Activated CD8-positive, alpha-beta memory T cell treated with anti-CD3 and anti-CD28 coated beads for 24 hours (primary cell): ENCODE data around the gene HAPSTR1.
"Not testable (repeated sequence)": the region's sequence is repeated elsewhere in the genome, so short reads cannot be mapped to it uniquely, and the experiment has no call there.

ENCODE experiments used
- DNase-seq: peaks from one replicate; pipeline ENCODE4 v3.0.0-alpha.2; 2020

The HAPSTR1 gene, protein sequence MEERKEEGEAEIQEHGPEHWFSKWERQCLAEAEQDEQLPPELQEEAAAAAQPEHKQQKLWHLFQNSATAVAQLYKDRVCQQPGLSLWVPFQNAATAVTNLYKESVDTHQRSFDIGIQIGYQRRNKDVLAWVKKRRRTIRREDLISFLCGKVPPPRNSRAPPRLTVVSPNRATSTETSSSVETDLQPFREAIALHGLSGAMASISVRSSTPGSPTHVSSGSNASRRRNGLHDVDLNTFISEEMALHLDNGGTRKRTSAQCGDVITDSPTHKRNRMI

GRCh38 chr16:9090960-9091866, at the start of gene HAPSTR1:
HAPSTR1 (plus strand) TSS chr16:9091644; CDS start chr16:9092045, 401 bp downstream.
- DNase-seq, result peak; percentile 97

DNA sequence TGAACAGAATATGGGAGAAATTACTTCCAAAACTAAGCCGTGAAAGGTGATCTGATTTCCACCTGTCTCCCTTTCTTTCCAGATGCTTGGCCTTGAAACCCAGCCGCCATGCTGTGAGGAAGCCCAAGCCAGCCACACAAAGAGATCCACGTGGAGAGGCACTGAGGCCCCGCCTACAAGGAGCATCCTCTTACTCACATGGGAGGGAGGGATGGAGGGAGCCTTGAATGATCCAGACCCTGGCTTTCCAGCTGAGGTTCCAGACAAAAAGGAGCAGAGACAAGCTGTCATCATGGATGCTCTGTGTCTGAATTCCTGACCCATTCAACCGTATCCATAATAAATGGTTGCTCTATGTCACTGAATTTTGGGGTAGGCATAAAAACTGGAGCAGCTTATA, 48.9 kb upstream of the HAPSTR1 start:
- DNase-seq, result no peak

DNA sequence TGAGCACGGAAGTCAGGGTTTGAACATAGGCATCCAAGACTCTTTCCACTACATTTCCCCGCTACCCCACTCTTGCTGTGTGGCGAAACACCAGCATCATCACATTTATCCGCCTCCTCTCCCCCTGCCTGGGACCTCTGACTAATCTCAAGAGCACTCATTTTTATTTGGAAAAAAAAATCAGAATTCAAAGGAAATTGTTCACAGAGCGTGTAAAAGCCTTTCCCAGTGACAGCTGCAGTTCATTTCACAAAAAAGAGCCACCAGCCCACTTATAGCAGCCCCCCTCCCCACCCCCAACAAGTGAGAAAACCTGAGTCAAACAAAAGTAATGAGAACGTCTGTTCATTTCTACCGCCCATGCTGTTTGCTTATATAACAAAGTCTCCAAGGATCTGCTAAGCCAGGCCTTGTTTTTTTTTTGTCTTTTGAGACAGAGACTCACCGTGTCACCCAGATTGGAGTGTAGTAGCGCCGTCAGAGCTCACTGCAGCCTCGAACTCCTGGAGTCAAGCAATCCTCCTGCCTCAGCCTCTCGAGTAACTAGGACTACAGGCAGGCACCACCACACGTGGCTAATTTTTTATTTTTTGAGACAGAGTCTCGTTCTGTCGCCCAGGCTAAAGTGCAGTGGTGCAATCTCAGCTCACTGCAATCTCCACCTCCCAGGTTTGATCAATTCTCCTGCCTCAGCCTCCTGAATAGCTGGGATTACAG, 48.3 kb upstream of the HAPSTR1 start:
- DNase-seq, result no peak

GRCh38 chr16:9045562-9045961, 45.9 kb upstream of the HAPSTR1 start:
- not testable (repeated sequence) for DNase-seq

GRCh38 chr16:9046667-9047055, 44.8 kb upstream of the HAPSTR1 start:
- DNase-seq, result no peak

DNA sequence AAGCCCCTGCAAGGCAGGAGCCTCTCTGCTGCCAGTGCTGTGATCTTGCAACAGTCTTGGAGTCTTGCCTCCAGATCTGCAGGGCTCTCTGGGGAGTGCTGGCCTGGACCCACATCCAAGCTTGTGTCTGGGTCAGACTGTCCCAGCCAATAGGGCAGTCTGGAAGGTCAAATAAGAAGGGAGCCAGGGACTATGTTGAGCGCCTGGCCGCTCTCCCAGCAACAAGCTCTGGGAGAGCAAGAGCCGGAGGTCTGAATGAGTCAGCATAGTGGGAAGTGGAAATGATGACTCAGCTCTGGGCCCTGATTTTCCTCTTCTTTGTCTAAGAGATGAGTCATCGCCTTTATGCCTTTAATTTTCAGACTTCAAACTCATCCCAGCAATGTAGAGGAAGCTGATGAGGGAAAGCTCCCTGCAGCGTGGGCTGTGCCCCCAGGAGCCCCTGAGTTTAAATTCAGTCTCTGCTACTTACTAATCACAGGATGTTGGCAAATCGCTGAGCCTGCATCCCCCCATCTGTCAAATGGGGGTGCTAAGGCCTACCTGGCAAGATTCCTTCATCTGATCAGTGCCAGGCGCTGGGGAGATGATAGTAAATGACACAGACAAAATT, 43.6 kb upstream of the HAPSTR1 start:
- peak; percentile 77 for DNase-seq

- DNase-seq, result no peak
Observed at GRCh38 chr16:9048302-9048700, 43.1 kb upstream of the HAPSTR1 start.

DNA sequence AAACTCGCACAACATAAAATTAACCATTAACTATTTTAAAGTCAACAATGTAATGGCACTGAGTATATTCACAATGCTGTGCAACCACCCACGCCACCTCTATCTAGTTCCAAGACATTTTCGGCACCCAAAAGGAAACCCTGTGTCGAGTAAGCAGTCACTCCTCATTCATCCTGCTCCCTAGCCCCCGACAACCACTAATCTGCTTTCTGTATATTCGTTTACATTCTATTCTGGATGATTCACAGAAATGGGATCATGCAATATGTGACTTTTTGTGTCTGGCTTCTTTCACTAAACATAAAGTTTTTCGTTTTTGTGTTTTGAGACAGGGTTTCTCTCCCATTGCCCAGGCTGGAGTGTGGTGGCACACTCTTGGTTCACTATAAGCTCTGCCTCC, 42.2 kb upstream of the HAPSTR1 start:
- no peak for DNase-seq

- DNase-seq, result no peak
Observed at GRCh38 chr16:9050102-9050830, 41.2 kb upstream of the HAPSTR1 start.

DNA sequence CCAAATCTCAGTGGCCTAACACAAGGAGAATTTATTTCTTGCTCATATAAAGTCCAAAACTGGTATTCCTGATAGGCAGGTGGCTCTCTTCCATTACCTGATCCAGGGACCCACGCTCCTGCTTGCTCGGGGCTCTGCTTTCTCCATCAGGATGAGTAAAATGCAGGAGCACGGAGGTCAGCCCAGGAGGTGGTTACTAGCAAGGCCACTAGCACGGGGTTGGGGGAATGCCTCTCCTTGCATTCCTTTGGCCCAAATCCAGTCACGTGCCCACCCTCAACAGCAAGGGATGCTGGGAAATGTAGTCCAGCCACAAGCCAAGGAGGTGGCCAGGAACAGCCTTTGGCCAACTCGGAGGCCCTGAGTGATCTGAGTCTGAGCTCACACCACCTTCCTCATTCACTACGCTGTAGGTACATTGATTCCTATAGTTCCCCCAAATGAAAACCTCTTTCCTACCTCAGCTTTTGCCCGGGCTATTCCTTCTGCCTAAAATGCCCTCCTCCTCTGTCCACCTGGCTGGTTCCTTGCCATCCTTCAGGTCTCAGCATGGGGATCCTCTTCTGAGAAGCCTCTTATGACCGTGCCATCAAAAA, 38.3 kb upstream of the HAPSTR1 start:
- DNase-seq, result no peak

GRCh38 chr16:9054460-9054859, 37.0 kb upstream of the HAPSTR1 start:
- no peak for DNase-seq

- no peak for DNase-seq
Observed at GRCh38 chr16:9055115-9055514, 36.3 kb upstream of the HAPSTR1 start.

DNA sequence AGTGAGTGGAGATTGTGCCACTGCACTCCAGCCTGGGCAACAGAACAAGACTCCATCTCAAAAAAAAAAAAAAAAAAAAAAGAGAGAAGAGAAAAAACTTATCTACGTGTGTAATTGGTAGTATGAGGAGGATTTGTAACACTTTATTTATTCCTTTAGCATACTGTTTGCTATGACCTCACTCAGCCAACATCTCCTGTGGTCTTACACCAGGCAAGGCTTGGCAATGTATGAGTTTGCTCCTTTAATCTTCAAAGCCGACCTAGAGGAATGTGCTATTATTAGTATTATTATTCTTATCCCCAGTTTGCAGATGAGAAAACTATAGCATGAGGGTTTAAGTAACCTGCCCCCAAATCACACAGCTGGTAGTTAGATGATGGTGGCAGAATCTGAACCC, 35.8 kb upstream of the HAPSTR1 start:
- DNase-seq, result no peak

DNA sequence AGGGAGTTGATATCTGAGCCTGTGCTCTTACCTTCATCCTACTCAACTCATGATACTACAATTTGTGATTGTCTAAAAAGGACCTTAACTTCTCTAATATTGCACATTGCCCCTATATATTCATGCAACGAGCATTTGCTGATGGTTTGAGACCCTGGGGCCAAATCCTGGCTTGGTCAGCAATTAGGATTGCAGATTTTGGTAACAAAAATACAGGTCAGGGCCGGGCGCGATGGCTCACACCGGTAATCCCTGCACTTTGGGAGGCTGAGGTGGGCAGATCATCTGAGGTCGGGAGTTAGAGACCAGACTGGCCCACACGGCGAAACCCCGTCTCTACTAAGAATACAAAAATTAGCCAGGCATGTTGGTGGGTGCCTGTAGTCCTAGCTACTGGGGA, 35.4 kb upstream of the HAPSTR1 start:
- DNase-seq, result no peak

DNA sequence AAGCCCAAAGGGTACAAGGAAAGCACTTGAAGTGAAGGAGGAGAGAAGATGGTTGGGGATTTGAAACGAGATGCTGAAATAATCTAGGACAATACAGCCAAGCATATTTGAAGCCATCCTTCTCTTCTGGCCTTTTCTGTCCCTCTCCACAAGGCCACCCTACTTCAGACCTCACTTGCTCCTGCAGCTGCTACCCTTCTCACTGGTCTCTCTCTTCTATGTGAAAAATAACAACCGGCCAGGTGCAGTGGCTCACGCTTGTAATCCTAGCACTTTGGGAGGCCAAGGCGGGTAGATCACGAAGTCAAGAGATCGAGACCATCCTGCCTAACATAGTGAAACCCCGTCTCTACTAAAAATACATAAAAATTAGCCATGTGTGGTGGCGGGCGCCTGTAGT, 33.2 kb upstream of the HAPSTR1 start:
- DNase-seq, result no peak

- DNase-seq, result no peak
Observed at GRCh38 chr16:9060225-9060624, 31.2 kb upstream of the HAPSTR1 start.

GRCh38 chr16:9061358-9061813, 30.1 kb upstream of the HAPSTR1 start:
- DNase-seq, result no peak

- no peak for DNase-seq
Observed at GRCh38 chr16:9062301-9062700, 29.1 kb upstream of the HAPSTR1 start.

- DNase-seq, result no peak
Observed at GRCh38 chr16:9065077-9065476, 26.4 kb upstream of the HAPSTR1 start.

- no peak for DNase-seq
Observed at GRCh38 chr16:9068886-9069285, 22.6 kb upstream of the HAPSTR1 start.

GRCh38 chr16:9070254-9070653, 21.2 kb upstream of the HAPSTR1 start:
- no peak for DNase-seq

DNA sequence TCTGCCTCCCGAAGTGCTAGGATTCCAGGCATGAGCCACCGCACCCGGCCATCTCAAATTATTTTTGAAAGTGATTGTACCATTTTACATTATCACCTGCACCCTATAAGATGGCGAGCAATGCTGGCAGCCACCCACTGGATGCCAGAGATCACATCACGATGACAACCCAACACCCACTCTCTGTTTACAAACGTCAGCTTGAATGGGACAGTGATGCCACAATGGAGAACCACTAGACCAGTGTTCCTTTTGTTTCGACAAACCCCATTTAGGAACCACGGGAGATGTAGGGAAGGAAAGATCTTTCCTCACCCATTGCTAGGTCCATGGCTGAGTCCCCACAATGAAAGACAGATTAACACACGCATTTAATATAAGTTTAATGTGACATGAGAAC, 20.1 kb upstream of the HAPSTR1 start:
- DNase-seq, result no peak
